GM12891 (cell line): ENCODE results near the gene SLC35E2B. TPM values are rescaled to one million over a fixed set of nuclear protein-coding genes. Genes with fewer than 3 reads are reported as not detected.
A peak's percentile ranks its signal among the peaks of the same experiment; 100 is the strongest.
"Not testable (repeated sequence)": the region's sequence is repeated elsewhere in the genome, so short reads cannot be mapped to it uniquely, and the experiment has no call there.

Experiments
- DNase-seq: peaks from one replicate; pipeline ENCODE4 v3.0.0; 2011; ENCODE audit warnings: low spot score; ENCODE audit not compliant: insufficient read length
- FAIRE-seq: peaks from 2 replicates; lab custom pipeline; 2011; peaks lifted over from hg19 to GRCh38; lab: Jason Lieb, UNC
- PAX5 ChIP-seq: IDR thresholded peaks from 2 replicates; pipeline ENCODE4 v1.6.1; 2011; ENCODE audit warnings: low read length, moderate library complexity, mild to moderate bottlenecking; ENCODE audit not compliant: insufficient read depth, severe bottlenecking
- POLR2A ChIP-seq: IDR thresholded peaks from 2 replicates; pipeline ENCODE4 v1.6.1; 2011; ENCODE audit warnings: low read depth, low read length, control low read depth
- POLR2AphosphoS5 ChIP-seq: IDR thresholded peaks from 2 replicates; pipeline ENCODE4 v1.6.1; 2011; ENCODE audit warnings: low read depth, low read length, control low read depth
- POU2F2 ChIP-seq: IDR thresholded peaks from 2 replicates; pipeline ENCODE4 v1.6.1; 2011; ENCODE audit warnings: low read depth, mild to moderate bottlenecking, control low read depth, low read length, moderate library complexity
- SPI1 ChIP-seq: IDR thresholded peaks from 2 replicates; pipeline ENCODE4 v1.6.1; 2011; ENCODE audit warnings: low read depth, low read length, control low read depth
- TAF1 ChIP-seq: IDR thresholded peaks from 2 replicates; pipeline ENCODE4 v1.6.1; 2011; ENCODE audit warnings: low read depth, low read length, control low read depth
- polyA plus RNA-seq: library from polyadenylated mRNA; unstranded; fragments of >200 nt; gene quantifications from one replicate; pipeline ENCODE4 v1.2.1, GENCODE V29; 2012; ENCODE audit warnings: low read depth, missing spikeins, inconsistent platforms; ENCODE audit not compliant: missing spikeins

Gene SLC35E2B
- polyA plus RNA-seq = 14.5 TPM

- FAIRE-seq = peak; percentile 100
- DNase-seq = not testable (repeated sequence)
- TF ChIP-seq PAX5 = peak; percentile 29
These were observed at the start of gene SLC35E2B for GRCh38 chr1:1692714-1693647. Gene SLC35E2B, minus strand, starts transcription at chr1:1692795. Its CDS starts 16,096 bp downstream, at chr1:1676699.

GRCh38 chr1:1741013-1741412 lies 48.4 kb upstream of the SLC35E2B start:
- not testable (repeated sequence) for FAIRE-seq, DNase-seq

- not testable (repeated sequence) for DNase-seq, FAIRE-seq
These were observed 46.3 kb upstream of the SLC35E2B start for GRCh38 chr1:1738799-1739337.

GRCh38 chr1:1737675-1738590 lies 45.3 kb upstream of the SLC35E2B start:
- DNase-seq = not testable (repeated sequence)
- FAIRE-seq = peak; percentile 91

- TF ChIP-seq POLR2A (no peak), SPI1 (no peak), TAF1 (no peak), PAX5 (no peak), POU2F2 (no peak), POLR2AphosphoS5 (no peak)
- DNase-seq (no peak), FAIRE-seq (no peak)
These were observed 39.8 kb upstream of the SLC35E2B start for GRCh38 chr1:1732381-1732780.

GRCh38 chr1:1730870-1731269 lies 38.3 kb upstream of the SLC35E2B start:
- FAIRE-seq (no peak), DNase-seq (no peak)
- no peak for TF ChIP-seq POLR2A
- no peak for TF ChIP-seq PAX5
- TF ChIP-seq POLR2AphosphoS5 = no peak
- no peak for TF ChIP-seq SPI1

- FAIRE-seq = not testable (repeated sequence)
These were observed 37.6 kb upstream of the SLC35E2B start for GRCh38 chr1:1730230-1730629.

GRCh38 chr1:1729116-1729816 lies 36.7 kb upstream of the SLC35E2B start:
- FAIRE-seq, DNase-seq: not testable (repeated sequence)

More at GRCh38 chr1:1730230-1730629, 37.6 kb upstream of the SLC35E2B start:
- not testable (repeated sequence) for DNase-seq

GRCh38 chr1:1728308-1729005 lies 35.9 kb upstream of the SLC35E2B start:
- not testable (repeated sequence) for FAIRE-seq, DNase-seq

- FAIRE-seq, DNase-seq: not testable (repeated sequence)
These were observed 34.6 kb upstream of the SLC35E2B start for GRCh38 chr1:1727131-1727651.

GRCh38 chr1:1726088-1726487 lies 33.5 kb upstream of the SLC35E2B start:
- FAIRE-seq = not testable (repeated sequence)

More at GRCh38 chr1:1726088-1726487, 33.5 kb upstream of the SLC35E2B start:
- DNase-seq = not testable (repeated sequence)
